Measurements from ENCODE around the gene PSME3IP1. TPM values are rescaled to one million over a fixed set of nuclear protein-coding genes. Genes with fewer than 3 reads are reported as not detected.
A peak's percentile ranks its signal among the peaks of the same experiment; 100 is the strongest.

Gene PSME3IP1
- total and polyA plus RNA-seq, 9 of the 15 experiments (the other 6 are each of a cell fraction or from before 2014, with no cell fraction given): 63.8 to 187 (median 142) TPM

GRCh38 chr16:57185446-57185944 lies 344 bp downstream of the PSME3IP1 start (continued):
- TF ChIP-seq SAP30 (IDR thresholded peaks at IDR 0.05; ENCODE audit: borderline replicate concordance, insufficient read depth, low read depth, low read length, poor library complexity, severe bottlenecking) (peak; percentile 78), COPS2 (conservative IDR thresholded peaks at IDR 0.05) (no peak)

GRCh38 chr16:57184887-57185445 lies 873 bp downstream of the PSME3IP1 start:
- WGBS (ENCODE audit: insufficient coverage, low coverage, missing lambda C conversion rate): 6% methylated on average over 15 of the region's 15 CpGs
- FAIRE-seq: no peak
- ATAC-seq: no peak
- Histone ChIP-seq H3K36me3 (ENCODE audit: control insufficient read depth, insufficient read depth, low read length) (peaks cover 7% of the 10 kb centered on the region; the same call in 1 of the 3 replicates), H3K4me1 (replicated peaks in 1 of 2; ENCODE audit: control insufficient read depth in 2 of 2, insufficient read depth in 2 of 2, low read length in 2 of 2) (peaks cover 6 to 9% of the 10 kb centered on the region in 2 experiments), H3K4me2 (ENCODE audit: insufficient read depth, low read length) (peak overlapping the region; percentile 84), H2AFZ (ENCODE audit: low read depth, low read length) (peak overlapping the region; percentile 83), H3K79me2 (ENCODE audit: control insufficient read depth, insufficient read depth, low read length) (peaks cover 93% of the 10 kb centered on the region), H3K27ac (ENCODE audit: extremely low read depth, low read depth, low read length) (peak overlapping the region; percentile 93), H3K9ac (ENCODE audit: insufficient read depth in 1 of 2, low read depth in 2 of 2, low read length in 2 of 2) (peak overlapping the region; percentile 91 to 97), H3K27me3 (ENCODE audit: control insufficient read depth in 2 of 2, insufficient read depth in 2 of 2, low read length in 2 of 2) (no peaks in the 10 kb centered on the region), H3K4me3 (peak overlapping the region; percentile 94), H3K9me3 (replicated peaks; ENCODE audit: control insufficient read depth, insufficient read depth, low read depth, low read length) (no peaks in the 10 kb centered on the region), H4K20me1 (replicated peaks; ENCODE audit: control insufficient read depth, insufficient read depth, low read length) (no peaks in the 10 kb centered on the region), H3K9me1 (ENCODE audit: control insufficient read depth, insufficient read depth, low read length) (no peaks in the 10 kb centered on the region)
- ChIA-PET POLR2A (interaction anchor here (0.6 to 1.2 kb wide), 3 partner anchors 16 to 143 kb away, joined by 3 to 6 read pairs (median 4); no protein-coding TSS in a partner anchor), CTCF (ENCODE audit: low intra/inter-chr PET ratio) (no interaction called here)
- in situ Hi-C loops (cut with MboI) (no loop called here), intact Hi-C loops (cut with micrococcal nuclease) (no loop called here)
- TF ChIP-seq FOXP1 (CRISPR knock-in tag; IDR thresholded peaks at IDR 0.05): 0 out of 2 replicates have a peak, but pooled peaks have one; percentile 18
- peak; percentile 87 for TF ChIP-seq C11orf30 (IDR thresholded peaks at IDR 0.05; ENCODE audit: low read depth)
- TF ChIP-seq MAFK (IDR thresholded peaks at IDR 0.05; ENCODE audit: low read length): peak; percentile 37; the same call in 1 of the 2 replicates
- peak; percentile 77 for TF ChIP-seq MAFG (tag; conservative IDR thresholded peaks at IDR 0.05)
- peak; percentile 94 for TF ChIP-seq ZNF316 (IDR thresholded peaks at IDR 0.05)
- TF ChIP-seq MAFF (IDR thresholded peaks at IDR 0.05; ENCODE audit: low read length): peak; percentile 66
- no peak for TF ChIP-seq XRCC4 (IDR thresholded peaks at IDR 0.05; ENCODE audit: extremely low read depth, insufficient read depth, insufficient read length)
- TF ChIP-seq CSDE1 (IDR thresholded peaks at IDR 0.05): no peak
- TF ChIP-seq CHD1 (IDR thresholded peaks at IDR 0.05; ENCODE audit: low read length): peak; percentile 57
- TF ChIP-seq E2F4 (CRISPR knock-in tag; IDR thresholded peaks at IDR 0.05; ENCODE audit: low read depth): no peak
- TF ChIP-seq HMBOX1 (IDR thresholded peaks at IDR 0.05): 0 out of 2 replicates have a peak, but pooled peaks have one; percentile 24
- TF ChIP-seq GTF2E2 (tag; IDR thresholded peaks at IDR 0.05): 0 out of 2 replicates have a peak, but pooled peaks have one; percentile 2
- no TSS peak for BruUV-seq (replicated peaks)
- peak in 1 of 4 experiments; percentile 51 for DNase-seq (ENCODE audit: extremely low read depth in 1 of 4, low spot score in 3 of 4)

Data from K562 (cell line).